GM08714 (cell line): ENCODE data around the gene SASS6.

ENCODE experiments used
- H3K4me3 ChIP-seq: fragments of 200-500 bp; sonication (Bioruptor generic); 2 replicates; pipeline ENCODE4 v1.5.1; 2014; ENCODE audit warnings: mild to moderate bottlenecking, low read length, inconsistent platforms
- ZNF274 ChIP-seq: IDR thresholded peaks from 2 replicates; pipeline ENCODE4 v1.6.1; 2012; ENCODE audit warnings: mild to moderate bottlenecking, low read depth, low read length

Gene SASS6

GRCh38 chr1:100038660-100039287, 94.0 kb downstream of the SASS6 start:
- H3K4me3 ChIP-seq: peak overlapping the region; percentile 94
- no peak for TF ChIP-seq ZNF274

DNA sequence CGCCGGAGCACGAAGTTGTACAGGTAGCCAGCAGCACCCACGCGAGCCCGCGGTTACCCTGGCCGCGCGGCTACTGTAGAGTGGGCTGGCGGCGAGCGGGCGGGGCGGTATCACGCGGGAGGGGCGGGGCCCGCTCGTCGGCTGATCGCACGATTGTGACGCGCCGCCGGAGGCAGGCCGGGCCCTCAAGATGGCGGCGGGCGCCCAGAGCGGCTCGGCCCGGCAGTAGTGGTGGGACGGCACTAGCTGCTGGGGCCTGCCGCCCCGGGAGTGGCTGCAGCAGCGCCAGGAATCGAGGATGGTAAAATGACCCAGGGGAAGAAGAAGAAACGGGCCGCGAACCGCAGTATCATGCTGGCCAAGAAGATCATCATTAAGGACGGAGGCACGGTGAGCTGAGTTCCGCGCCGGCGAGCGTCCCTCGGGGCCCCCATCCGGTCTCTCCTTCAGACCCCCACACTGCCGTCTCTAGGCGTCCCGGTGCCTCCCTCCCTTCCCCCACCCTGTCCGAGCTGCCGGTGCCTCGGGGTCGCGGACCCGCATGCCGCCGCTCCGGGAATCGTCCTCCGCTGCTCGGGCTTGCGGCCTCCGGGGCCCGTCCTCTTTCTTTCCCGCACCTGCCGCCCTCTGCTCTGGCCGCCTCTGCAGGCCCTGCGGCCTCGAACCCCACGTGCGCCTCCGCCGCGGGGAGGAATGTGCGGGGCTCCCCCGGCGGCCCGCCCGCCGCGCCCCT, 94.6 kb downstream of the SASS6 start:
- TF ChIP-seq ZNF274: no peak
- H3K4me3 ChIP-seq: peak overlapping the region; percentile 94

GRCh38 chr1:100037656-100037926, 95.1 kb downstream of the SASS6 start:
- peak overlapping the region; percentile 94 for H3K4me3 ChIP-seq
- TF ChIP-seq ZNF274: no peak

- H3K4me3 ChIP-seq: peak overlapping the region; percentile 94
- TF ChIP-seq ZNF274: no peak
Measured at GRCh38 chr1:100036718-100037655, 95.7 kb downstream of the SASS6 start.

DNA sequence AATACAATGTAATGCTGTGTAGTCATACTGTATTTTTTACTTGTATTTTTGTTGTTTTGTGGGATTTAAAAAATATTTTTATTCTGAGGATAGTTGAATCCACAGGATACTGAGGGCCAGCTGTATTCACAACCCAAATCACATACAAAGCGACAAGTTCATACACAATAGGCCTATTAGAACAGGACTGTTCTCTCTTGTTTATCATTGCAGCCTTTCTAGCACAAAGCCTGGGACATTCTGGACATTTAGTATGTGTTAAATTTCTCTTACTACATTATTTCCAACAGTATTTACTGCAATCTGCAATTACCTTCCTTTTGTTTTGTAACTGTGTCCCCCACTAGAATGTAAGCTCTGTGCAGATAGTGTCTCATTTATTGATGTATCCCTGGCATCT, 97.5 kb downstream of the SASS6 start:
- H3K4me3 ChIP-seq: no peak overlapping the region
- TF ChIP-seq ZNF274: no peak

GRCh38 chr1:100034470-100034869, 98.3 kb downstream of the SASS6 start:
- TF ChIP-seq ZNF274: no peak
- no peak overlapping the region for H3K4me3 ChIP-seq
